ENCODE data around the gene METTL2B.
"Not testable (repeated sequence)": the region's sequence is repeated elsewhere in the genome, so short reads cannot be mapped to it uniquely, and the experiment has no call there.

GRCh38 chr7:128529191-128529590 is 52.6 kb downstream of the METTL2B start:
- not testable (repeated sequence) for TF ChIP-seq CTCF, POLR2A (IDR thresholded peaks at IDR 0.05)

Data from testis (tissue), 2 donors.